DND-41 (cell line): Measurements from ENCODE around the gene CIRBP.

Source experiments
- CTCF ChIP-seq: IDR thresholded peaks from 2 replicates; pipeline ENCODE4 v1.5.1; 2012; ENCODE audit warnings: borderline replicate concordance, low read length, moderate library complexity, mild to moderate bottlenecking; ENCODE audit not compliant: poor library complexity, severe bottlenecking; ENCODE audit errors: extremely low read depth
- EZH2 ChIP-seq: IDR thresholded peaks from 3 replicates; pipeline ENCODE4 v1.6.1; 2012; ENCODE audit warnings: borderline replicate concordance, low read depth, mild to moderate bottlenecking, moderate library complexity, low read length, inconsistent platforms; ENCODE audit not compliant: severe bottlenecking

GRCh38 chr19:1245494-1246264 lies 23.5 kb upstream of the CIRBP start:
- TF ChIP-seq CTCF (no peak), EZH2 (no peak)
